Suprapubic skin (tissue), 4 donors: Measurements from ENCODE around the gene ZMYM1. TPM values are rescaled to one million over a fixed set of nuclear protein-coding genes. Genes with fewer than 3 reads are reported as not detected.
"Not testable (repeated sequence)": the region's sequence is repeated elsewhere in the genome, so short reads cannot be mapped to it uniquely, and the experiment has no call there.

Source experiments
- DNase-seq, 2 donors: peaks; one replicate each; pipeline ENCODE4 v3.0.0-alpha.2; 2019; ENCODE audit warnings: low spot score in 2 of 2
- H3K27ac ChIP-seq: fragments of 200-600 bp; sonication (generic); one replicate; pipeline ENCODE4 v1.5.1; 2019
- H3K27me3 ChIP-seq: fragments of 200-600 bp; sonication (generic); one replicate; pipeline ENCODE4 v1.5.1; 2019
- H3K36me3 ChIP-seq: fragments of 200-600 bp; sonication (generic); one replicate; pipeline ENCODE4 v1.5.1; 2019
- H3K4me1 ChIP-seq: fragments of 200-600 bp; sonication (generic); one replicate; pipeline ENCODE4 v1.5.1; 2019
- H3K4me3 ChIP-seq: fragments of 200-600 bp; sonication (generic); one replicate; pipeline ENCODE4 v1.5.1; 2019; ENCODE audit warnings: mild to moderate bottlenecking
- H3K9me3 ChIP-seq: fragments of 200-600 bp; sonication (generic); one replicate; pipeline ENCODE4 v1.5.1; 2019
- CTCF ChIP-seq, 2 donors: fragments of 200-600 bp in 1 of 2; fragments of 450-650 bp in 1 of 2; sonication (generic) in 1 of 2; IDR thresholded peaks; one replicate each; pipeline ENCODE4 v1.5.1; 2016 to 2019; ENCODE audit warnings: antibody characterized with exemption in 2 of 2, mild to moderate bottlenecking in 1 of 2, moderate library complexity in 1 of 2
- EP300 ChIP-seq: sonication (generic); formaldehyde crosslinking; IDR thresholded peaks from one replicate; pipeline ENCODE4 v1.6.1; 2017; ENCODE audit warnings: antibody characterized with exemption
- POLR2A ChIP-seq, 2 donors: fragments of 450-650 bp; IDR thresholded peaks; one replicate each; pipeline ENCODE4 v1.6.1; 2017; ENCODE audit warnings: antibody characterized with exemption in 2 of 2, mild to moderate bottlenecking in 2 of 2, moderate library complexity in 2 of 2
- POLR2AphosphoS5 ChIP-seq, 3 donors: sonication (generic); formaldehyde crosslinking; IDR thresholded peaks; one replicate each; pipeline ENCODE4 v1.6.1; 2017; ENCODE audit warnings: antibody characterized with exemption in 3 of 3
- whole genome bisulfite sequencing: methylation state at CpG from one replicate; pipeline ENCODE4 v1.1.5; 2018; 5-methylcytosine and 5-hydroxymethylcytosine counted together
- total RNA-seq, 4 donors: library from RNA; depleted of rRNA; stranded (reverse); fragments of >200 nt; gene quantifications; one replicate each; pipeline ENCODE4 v1.1.0, GENCODE V29; 2016

The ZMYM1 gene
- total RNA-seq, 4 donors from 2014 or later, result 6.7 to 15.9 (median 12.0) TPM

- H3K27me3 ChIP-seq, result no peaks in the 10 kb centered on the region
- no peaks in the 10 kb centered on the region for H3K9me3 ChIP-seq
- no peak for DNase-seq
- H3K27ac ChIP-seq, result no peak overlapping the region
- WGBS, result 96% methylated on average over 3 of the region's 3 CpGs
- TF ChIP-seq EP300, result no peak
- TF ChIP-seq CTCF (IDR thresholded peaks at IDR 0.05), result no peak
- no peak for TF ChIP-seq POLR2A (IDR thresholded peaks at IDR 0.05)
- TF ChIP-seq POLR2AphosphoS5 (IDR thresholded peaks at IDR 0.05), result no peak
- no peaks in the 10 kb centered on the region for H3K4me1 ChIP-seq
- no peak overlapping the region for H3K4me3 ChIP-seq
- no peaks in the 10 kb centered on the region for H3K36me3 ChIP-seq
Measured at GRCh38 chr1:35136780-35137179, 57.6 kb downstream of the ZMYM1 start.

DNA sequence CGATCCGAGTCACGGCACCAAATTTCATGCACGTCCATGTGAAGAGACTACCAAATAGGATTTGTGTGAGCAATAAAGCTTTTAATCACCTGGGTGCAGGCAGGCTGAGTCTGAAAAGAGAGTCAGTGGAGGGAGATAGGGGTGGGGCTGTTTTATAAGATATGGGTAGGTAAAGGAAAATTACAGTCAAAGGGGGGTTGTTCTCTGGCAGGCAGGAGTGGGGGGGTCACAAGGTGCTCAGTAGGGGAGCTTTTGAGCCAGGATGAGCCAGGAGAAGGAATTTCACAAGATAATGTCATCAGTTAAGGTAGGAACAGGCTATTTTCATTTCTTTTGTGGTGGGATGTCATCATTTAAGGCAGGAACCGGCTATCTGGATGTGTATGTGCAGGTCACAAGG, 58.4 kb downstream of the ZMYM1 start:
- 93% methylated on average over 5 of the region's 5 CpGs for WGBS
- H3K36me3 ChIP-seq, H3K4me3 ChIP-seq, H3K4me1 ChIP-seq, H3K27ac ChIP-seq, DNase-seq, H3K9me3 ChIP-seq, H3K27me3 ChIP-seq: not testable (repeated sequence)

- not testable (repeated sequence) for H3K4me1 ChIP-seq, H3K27me3 ChIP-seq, H3K36me3 ChIP-seq, H3K4me3 ChIP-seq, DNase-seq, H3K27ac ChIP-seq, H3K9me3 ChIP-seq
Measured at GRCh38 chr1:35142294-35142693, 63.1 kb downstream of the ZMYM1 start.

DNA sequence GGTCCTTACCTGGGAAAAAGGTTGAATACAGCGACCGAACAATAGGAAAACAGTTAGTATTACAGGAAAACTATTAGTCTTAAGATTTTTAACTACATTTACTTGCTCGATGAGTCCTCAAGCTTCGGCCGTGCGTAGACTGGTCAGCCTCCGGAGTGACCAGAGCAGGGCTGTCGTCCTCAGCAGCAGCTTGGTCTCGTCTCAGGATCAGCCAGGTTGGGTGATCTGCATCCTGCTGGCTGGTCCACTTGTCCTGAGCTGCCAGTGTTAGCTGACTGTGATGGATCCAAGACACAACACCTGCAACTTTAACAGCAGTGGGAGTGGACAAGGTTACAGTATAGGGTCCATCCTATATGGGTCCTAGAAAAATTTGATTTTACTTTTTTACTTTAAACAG, 63.5 kb downstream of the ZMYM1 start:
- not testable (repeated sequence) for H3K9me3 ChIP-seq, H3K27me3 ChIP-seq, H3K27ac ChIP-seq, H3K4me1 ChIP-seq, H3K36me3 ChIP-seq, H3K4me3 ChIP-seq, DNase-seq
- 80% methylated on average over 9 of the region's 9 CpGs for WGBS

DNA sequence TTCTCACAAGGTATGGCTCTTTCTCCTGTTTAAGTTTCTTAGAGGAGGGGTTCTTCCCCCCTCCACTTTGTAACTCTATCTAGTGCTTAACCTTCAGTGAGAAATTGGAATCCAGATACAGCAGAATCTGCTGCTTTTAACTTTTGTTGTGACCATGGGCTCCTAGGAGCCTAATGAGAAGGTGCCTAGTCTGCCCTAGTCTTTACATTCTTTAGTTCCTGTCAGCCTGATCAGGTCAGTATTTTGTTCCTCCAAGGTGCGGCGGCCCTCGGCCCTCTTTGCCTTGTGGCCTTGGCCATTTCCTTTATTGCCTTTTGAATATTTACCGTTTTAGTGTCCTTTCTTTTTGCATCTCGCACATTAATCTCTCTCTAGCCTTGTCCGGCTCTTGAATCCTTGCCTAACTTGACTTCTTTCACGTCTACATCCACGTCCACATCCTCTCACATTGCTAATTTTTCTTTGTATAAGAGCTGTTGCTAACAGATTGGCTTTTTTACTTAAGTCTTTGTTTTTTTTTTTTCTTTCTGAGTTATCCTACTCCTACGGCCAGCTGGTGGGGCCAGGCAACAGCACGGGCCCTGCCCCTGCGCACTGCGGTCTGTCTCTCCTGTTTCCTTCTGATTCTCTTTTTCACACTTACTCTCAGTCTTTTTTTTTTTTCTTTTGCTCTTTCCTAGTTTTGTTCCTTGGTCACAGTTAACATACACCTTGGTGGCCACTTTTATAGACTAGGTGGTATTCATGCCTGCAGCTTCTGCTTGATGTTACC, 64.7 kb downstream of the ZMYM1 start:
- Histone ChIP-seq H3K27me3 (no peaks in the 10 kb centered on the region), H3K27ac (no peak overlapping the region), H3K4me1 (no peaks in the 10 kb centered on the region), H3K4me3 (no peak overlapping the region), H3K9me3 (no peaks in the 10 kb centered on the region), H3K36me3 (no peaks in the 10 kb centered on the region)
- no peak for TF ChIP-seq CTCF (IDR thresholded peaks at IDR 0.05)
- no peak for TF ChIP-seq EP300
- no peak for TF ChIP-seq POLR2AphosphoS5 (IDR thresholded peaks at IDR 0.05)
- TF ChIP-seq POLR2A (IDR thresholded peaks at IDR 0.05), result no peak
- WGBS, result 87% methylated on average over 12 of the region's 12 CpGs
- DNase-seq, result no peak

- not testable (repeated sequence) for H3K4me3 ChIP-seq, H3K27me3 ChIP-seq, H3K36me3 ChIP-seq, H3K27ac ChIP-seq, DNase-seq, H3K4me1 ChIP-seq, H3K9me3 ChIP-seq
- 32% methylated on average over 11 of the region's 13 CpGs for WGBS
Measured at GRCh38 chr1:35145892-35146549, 66.8 kb downstream of the ZMYM1 start.

- no peak overlapping the region for H3K4me3 ChIP-seq
- no peaks in the 10 kb centered on the region for H3K36me3 ChIP-seq
- H3K4me1 ChIP-seq, result no peaks in the 10 kb centered on the region
- H3K27me3 ChIP-seq, result no peaks in the 10 kb centered on the region
- no peaks in the 10 kb centered on the region for H3K9me3 ChIP-seq
- no peak for TF ChIP-seq EP300
- no peak for TF ChIP-seq CTCF (IDR thresholded peaks at IDR 0.05)
- no peak for TF ChIP-seq POLR2A (IDR thresholded peaks at IDR 0.05)
- TF ChIP-seq POLR2AphosphoS5 (IDR thresholded peaks at IDR 0.05), result no peak
- H3K27ac ChIP-seq, result no peak overlapping the region
- 95% methylated on average over 5 of the region's 5 CpGs for WGBS
- no peak for DNase-seq
Measured at GRCh38 chr1:35151220-35151619, 72.0 kb downstream of the ZMYM1 start.
